ENCODE results near the gene WAS. TPM values are rescaled to one million over a fixed set of nuclear protein-coding genes. Genes with fewer than 3 reads are reported as not detected.

Gene WAS
- total RNA-seq, 1 experiment from 2014 or later: 0.24 TPM

DNA sequence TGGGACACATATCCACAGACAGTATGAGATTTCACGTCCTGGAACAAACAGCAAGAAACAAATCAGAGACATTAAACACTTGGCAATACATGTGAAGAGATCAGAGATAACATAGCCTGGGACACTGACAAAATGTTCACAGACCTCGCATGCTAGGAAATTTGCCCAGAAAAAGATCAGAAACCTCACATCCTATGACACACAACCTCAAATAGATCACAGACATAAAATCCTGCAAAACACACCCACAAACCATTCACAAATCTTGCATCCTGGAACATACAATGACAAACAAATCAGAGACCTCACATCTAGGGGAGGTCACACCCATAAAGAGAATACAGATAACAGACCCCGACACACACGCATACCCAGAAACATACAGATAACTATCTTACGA lies 31.0 kb downstream of the WAS start:
- Mint-ChIP-seq H3K4me3 (no peak overlapping the region), H3K36me3 (ENCODE audit: insufficient read depth in 1 of 3, low read depth in 3 of 3) (peaks cover 0 to 4% (median 2%) of the 10 kb centered on the region in 3 experiments; a peak in 4 of 7 replicates), H3K9me3 (peaks cover 78 to 79% of the 10 kb centered on the region in 2 experiments), H3K4me1 (no peaks in the 10 kb centered on the region), H3K27ac (no peak overlapping the region), H3K27me3 (ENCODE audit: low read depth) (peaks cover 51% of the 10 kb centered on the region)
- H2AK5ac ChIP-seq (ENCODE audit: insufficient read length, low read length): no peak overlapping the region
- H3K9ac ChIP-seq (ENCODE audit: extremely low read depth, insufficient read length, low read length): no peak overlapping the region
- no peak overlapping the region for H4K5ac ChIP-seq (ENCODE audit: insufficient read length, low read depth, low read length)
- H3K4ac ChIP-seq (ENCODE audit: low read depth, low read length): no peak overlapping the region
- H3K27me3 ChIP-seq (ENCODE audit: insufficient read depth, low read length): no peaks in the 10 kb centered on the region; the same call in 1 of the 2 replicates
- no CpG with 5 or more reads among the region's 5 CpGs for WGBS (ENCODE audit: extremely low coverage, insufficient read length, low lambda C conversion rate)
- DNase-seq: no peak
- peaks cover 50% of the 10 kb centered on the region for H3K9me3 ChIP-seq (ENCODE audit: control insufficient read depth, low read depth, low read length)
- TF ChIP-seq, protein P1, sequence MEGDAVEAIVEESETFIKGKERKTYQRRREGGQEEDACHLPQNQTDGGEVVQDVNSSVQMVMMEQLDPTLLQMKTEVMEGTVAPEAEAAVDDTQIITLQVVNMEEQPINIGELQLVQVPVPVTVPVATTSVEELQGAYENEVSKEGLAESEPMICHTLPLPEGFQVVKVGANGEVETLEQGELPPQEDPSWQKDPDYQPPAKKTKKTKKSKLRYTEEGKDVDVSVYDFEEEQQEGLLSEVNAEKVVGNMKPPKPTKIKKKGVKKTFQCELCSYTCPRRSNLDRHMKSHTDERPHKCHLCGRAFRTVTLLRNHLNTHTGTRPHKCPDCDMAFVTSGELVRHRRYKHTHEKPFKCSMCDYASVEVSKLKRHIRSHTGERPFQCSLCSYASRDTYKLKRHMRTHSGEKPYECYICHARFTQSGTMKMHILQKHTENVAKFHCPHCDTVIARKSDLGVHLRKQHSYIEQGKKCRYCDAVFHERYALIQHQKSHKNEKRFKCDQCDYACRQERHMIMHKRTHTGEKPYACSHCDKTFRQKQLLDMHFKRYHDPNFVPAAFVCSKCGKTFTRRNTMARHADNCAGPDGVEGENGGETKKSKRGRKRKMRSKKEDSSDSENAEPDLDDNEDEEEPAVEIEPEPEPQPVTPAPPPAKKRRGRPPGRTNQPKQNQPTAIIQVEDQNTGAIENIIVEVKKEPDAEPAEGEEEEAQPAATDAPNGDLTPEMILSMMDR (conservative IDR thresholded peaks at IDR 0.05): no peak
- no peak overlapping the region for H3K14ac ChIP-seq (ENCODE audit: insufficient read depth, low read length)
- no peaks in the 10 kb centered on the region for H3K4me1 ChIP-seq (ENCODE audit: insufficient read depth, low read length)
- H3K27ac ChIP-seq (ENCODE audit: insufficient read length, low read depth, low read length): no peak overlapping the region
- H3K4me2 ChIP-seq (ENCODE audit: insufficient read depth, insufficient read length, low read length): no peak overlapping the region
- no peak overlapping the region for H4K8ac ChIP-seq (replicated peaks; ENCODE audit: insufficient read length, low read depth, low read length)
- no peak overlapping the region for H2BK12ac ChIP-seq (ENCODE audit: insufficient read length, low read depth, low read length)
- no peak overlapping the region for H3T11ph ChIP-seq (ENCODE audit: low read length)
- H3K18ac ChIP-seq (ENCODE audit: insufficient read length, low read depth, low read length): no peak overlapping the region
- no peak overlapping the region for H2BK20ac ChIP-seq (ENCODE audit: low read depth, low read length, poor library complexity, severe bottlenecking)
- no peak overlapping the region for H2AFZ ChIP-seq (ENCODE audit: low read length)
- no peak overlapping the region for H3K56ac ChIP-seq (ENCODE audit: insufficient read length, low read depth, low read length)
- H2BK5ac ChIP-seq (ENCODE audit: insufficient read length, low read length): no peak overlapping the region
- H4K91ac ChIP-seq (ENCODE audit: insufficient read length, low read depth, low read length): no peak overlapping the region
- H3K23me2 ChIP-seq (ENCODE audit: insufficient read length, low read depth, low read length, poor library complexity, severe bottlenecking): no peaks in the 10 kb centered on the region
- H3K79me2 ChIP-seq (ENCODE audit: insufficient read depth, low read length): no peaks in the 10 kb centered on the region
- H4K20me1 ChIP-seq (ENCODE audit: control insufficient read depth, insufficient read depth, insufficient read length): no peaks in the 10 kb centered on the region
- no peak overlapping the region for H2BK15ac ChIP-seq (ENCODE audit: low read depth, low read length)
- no peak overlapping the region for H3K23ac ChIP-seq (ENCODE audit: insufficient read length, low read depth, low read length)
- H3K79me1 ChIP-seq (ENCODE audit: insufficient read depth, low read depth, low read length, poor library complexity, severe bottlenecking): no peaks in the 10 kb centered on the region
- H2BK120ac ChIP-seq (ENCODE audit: low read depth, low read length, poor library complexity, severe bottlenecking): no peak overlapping the region
